IPS DF 4.7 (cell line): ENCODE results near the gene CENPP.
A peak's percentile ranks its signal among the peaks of the same experiment; 100 is the strongest.

Experiments used
- DNase-seq: peaks from one replicate; pipeline ENCODE4 v3.0.0-alpha.2; 2013; ENCODE audit warnings: low spot score; ENCODE audit errors: extremely low read depth

The CENPP gene

DNA sequence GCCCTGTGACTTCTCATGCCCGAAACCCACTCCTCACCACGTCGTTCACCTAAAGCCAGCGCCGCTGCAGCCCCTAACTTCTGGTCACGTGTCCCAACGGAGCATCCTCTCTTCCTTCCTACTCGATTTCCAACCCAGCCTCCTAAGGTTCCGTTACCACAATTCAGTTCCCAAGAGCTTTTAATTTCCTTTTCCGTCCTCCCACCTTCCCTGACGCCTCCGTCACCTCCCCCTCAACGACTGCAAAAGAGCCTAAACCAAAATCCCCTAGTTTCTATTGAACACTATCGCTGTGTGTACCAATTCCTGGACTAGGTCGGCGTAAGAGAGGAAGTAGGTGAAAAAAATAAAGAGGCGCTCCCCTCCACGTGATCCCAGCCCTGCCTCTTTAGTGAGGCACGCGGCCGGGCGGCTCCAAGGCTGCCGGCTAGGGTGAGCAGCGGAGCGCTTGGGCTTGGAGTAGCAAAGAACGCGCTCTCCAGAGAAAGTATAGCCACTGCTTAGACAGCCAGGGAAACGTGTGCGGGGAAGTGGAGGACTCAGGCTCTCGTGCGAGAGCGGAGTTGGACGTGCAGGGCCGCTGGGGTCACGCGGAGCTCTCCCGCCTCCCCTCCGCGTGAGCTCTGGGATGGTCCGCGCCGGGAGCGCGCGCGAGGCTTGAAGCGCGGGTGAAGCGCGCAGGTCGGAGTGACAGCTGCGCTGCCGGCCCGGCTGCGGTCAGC is at the start of gene CENPP, which contains the start of gene NOL8:
Gene CENPP, plus strand, starts transcription at position 685 of the 722 bp plus-strand sequence.
Gene NOL8, minus strand, starts transcription at position 82 of the 722 bp plus-strand sequence. CDS start 1,189 bp downstream, outside the sequence.
- peak; percentile 53 for DNase-seq

DNA sequence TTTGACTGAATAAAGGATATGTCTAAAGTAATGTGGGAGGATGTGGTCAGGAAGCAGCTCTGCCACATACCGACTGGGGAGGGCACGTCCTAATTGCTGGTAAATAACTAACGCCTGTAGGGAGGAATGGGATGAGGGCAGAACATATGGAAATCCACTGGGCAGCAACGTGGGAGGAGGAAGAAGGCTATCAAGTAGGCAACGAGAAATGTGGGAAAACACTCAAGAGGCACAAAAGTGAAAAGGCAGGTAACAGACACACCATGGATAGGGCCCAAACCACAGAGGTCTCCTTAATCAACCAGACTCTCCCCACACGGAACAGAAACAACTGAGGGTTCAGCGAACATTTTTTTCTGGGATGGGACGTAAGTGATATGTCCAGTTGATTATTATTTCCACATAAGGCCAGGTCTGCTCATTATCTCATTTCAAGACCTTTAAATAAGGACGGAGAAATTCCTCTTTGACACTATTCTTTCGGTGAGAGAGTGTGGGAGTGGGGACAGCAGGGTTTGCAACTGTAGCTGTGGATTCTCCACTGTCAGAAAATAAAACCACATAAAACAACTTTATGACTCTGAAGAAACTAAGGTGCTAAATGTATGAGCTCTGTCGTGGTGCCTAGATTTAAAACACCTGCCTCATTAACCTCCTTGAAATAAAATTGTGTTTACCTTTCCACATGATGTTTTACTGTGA is 49.3 kb upstream of the CENPP start:
- no peak for DNase-seq

DNA sequence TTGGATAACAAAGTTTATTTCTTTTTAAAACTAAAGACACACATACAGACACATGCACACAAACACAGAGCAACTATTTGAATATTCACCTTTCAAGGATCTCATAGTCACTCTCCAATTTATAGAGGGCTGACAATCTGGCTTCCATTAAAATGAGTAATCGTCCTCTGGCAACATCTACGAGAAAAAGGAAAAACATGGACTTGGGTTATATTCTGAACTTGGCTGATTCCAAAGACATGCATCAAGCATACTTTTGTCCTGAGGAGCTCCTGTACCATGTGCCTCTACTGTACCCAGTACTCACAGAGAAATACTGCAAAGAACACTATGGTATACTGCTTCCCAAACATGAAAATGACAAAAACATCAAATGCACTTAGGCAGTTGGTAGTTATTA is 47.6 kb upstream of the CENPP start:
- DNase-seq = no peak

DNA sequence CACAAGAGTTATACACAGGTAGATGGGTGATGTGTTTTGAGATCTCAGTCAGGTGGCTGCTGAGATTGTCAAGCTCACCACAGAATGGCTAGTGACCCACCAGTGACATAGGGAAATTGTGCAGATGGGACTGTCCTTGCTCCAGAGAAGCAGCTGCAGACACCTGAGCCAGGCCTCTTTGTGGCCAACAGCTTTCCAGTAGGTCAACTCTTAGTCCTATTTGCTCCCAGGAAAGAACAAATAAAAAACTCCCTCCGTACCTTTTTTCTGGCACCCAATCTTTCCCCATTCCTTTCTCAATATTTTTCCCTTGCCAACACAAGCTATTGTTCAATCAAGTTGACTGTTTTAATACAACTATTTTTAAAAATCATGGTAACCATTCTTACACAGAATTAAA is 46.5 kb upstream of the CENPP start:
- no peak for DNase-seq

DNA sequence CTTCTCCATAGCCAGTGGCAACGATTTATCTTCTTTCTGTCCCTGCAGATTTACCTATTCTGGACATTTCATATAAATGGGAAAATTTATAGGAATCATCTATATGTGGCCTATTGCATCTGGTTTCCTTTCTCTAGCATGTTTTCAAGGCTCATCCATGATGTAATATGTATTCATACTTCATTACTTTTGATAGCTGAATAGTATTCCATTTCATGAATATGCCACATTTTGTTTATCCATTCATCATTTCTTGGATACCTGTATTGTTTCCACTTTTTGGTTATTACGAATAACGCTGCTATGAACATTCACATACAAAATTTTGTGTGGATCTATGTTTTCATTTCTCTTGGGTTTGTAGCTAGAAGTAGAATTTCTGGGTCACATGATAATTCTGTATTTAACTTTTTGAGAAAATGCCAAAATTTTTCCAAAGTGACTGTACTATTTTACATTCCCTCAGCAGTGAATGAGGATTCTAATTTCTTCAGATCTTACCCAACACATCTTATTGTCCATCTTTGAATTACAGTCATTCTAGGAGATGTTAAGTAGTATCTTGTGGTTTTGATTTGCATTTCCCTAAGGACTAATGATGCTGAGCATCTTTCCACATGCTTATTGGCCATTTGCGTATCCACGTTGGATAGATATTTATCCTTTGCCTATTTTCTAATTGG is 35.9 kb upstream of the CENPP start:
- no peak for DNase-seq

DNA sequence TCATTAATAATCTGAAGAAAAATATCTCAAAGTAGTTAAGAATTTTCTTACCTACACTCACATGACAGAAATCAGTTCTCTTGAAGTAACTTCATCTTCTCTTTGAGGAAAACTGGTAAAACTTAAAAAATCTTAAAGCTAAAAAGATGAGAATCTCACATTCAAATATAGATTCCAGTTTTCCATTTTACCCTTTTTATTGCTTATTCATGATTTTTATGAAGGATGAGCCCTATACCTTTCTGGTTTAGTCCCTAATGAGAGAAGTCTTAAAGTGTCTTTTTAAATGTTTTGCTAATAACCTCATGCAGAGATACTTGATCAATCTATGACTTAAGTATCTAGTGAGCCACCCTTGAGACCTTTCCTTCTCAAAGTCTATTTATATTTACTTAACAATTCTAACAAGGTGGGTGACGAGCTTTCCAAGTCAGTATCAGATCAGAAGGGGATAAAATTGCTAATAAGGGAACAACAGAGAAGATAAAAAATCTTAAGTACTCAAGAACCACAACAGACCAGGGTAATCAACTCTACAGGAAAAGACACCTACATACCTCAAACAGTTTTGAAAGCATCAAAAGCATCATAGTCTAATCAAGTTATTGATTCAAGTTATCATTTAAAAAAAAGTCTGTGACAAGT is 34.8 kb upstream of the CENPP start:
- no peak for DNase-seq

DNA sequence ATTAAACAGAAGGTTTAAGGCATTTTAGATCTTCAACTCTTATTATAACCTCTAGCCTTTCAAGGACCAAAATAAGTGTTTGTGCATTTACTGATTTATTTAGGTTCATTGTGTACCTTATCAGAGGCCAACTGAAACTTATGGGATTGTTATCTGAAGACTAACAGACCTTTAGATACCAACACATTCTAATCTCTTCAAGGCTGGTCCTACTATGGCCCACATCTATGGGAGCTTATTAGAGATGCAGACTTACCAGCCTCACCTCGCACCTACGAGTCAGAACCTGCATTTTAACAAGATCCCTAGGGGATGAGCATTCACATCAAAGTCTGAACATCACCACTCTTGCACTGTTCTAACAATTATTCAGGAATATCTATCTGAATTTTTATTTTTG is 34.2 kb upstream of the CENPP start:
- no peak for DNase-seq

DNA sequence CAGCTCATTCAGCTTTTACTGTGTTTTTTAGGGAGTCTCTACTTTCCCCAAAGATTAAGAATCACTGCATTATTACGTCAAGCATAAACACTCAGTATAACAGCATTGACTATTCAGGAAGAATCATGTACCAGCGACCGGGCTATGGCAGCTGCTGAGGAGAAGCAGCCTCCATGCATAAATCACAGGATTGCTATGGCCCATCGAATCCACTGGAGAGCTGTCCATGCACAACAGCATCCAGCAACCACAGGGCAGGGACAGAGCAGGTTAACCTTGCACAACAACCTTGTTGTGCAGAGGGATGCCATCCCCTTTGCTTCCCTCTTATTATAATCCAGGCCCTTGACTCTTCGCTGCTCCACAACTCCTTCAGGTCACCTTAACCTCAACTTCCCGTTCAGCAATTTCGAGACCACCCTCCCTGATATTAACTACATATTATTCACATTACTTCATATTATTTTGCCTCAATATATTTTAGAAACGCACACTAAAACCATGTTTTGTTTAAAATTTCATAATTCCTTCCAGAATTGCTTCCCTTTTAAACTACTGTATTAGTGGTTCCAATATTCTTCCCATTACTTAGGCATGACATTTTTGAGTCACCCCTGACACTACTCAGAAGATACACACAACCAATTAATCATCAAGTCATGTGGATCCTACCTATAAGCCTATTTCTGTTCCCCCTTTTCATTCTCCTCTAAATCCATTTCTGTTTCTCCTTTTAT is 33.2 kb upstream of the CENPP start:
- no peak for DNase-seq

DNA sequence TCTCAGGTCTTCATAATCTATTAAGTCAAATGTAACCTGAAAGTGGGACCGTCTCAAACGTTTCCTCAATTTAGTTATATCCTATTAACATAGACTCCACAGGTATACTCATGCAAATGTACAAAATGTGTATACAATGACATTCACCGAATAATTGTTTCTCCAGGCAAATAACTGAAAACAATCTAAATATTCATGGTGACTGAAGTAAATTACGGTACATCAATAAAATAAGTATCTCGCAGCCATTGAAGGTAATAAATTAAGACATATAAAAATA is 32.7 kb upstream of the CENPP start:
- DNase-seq = no peak

DNA sequence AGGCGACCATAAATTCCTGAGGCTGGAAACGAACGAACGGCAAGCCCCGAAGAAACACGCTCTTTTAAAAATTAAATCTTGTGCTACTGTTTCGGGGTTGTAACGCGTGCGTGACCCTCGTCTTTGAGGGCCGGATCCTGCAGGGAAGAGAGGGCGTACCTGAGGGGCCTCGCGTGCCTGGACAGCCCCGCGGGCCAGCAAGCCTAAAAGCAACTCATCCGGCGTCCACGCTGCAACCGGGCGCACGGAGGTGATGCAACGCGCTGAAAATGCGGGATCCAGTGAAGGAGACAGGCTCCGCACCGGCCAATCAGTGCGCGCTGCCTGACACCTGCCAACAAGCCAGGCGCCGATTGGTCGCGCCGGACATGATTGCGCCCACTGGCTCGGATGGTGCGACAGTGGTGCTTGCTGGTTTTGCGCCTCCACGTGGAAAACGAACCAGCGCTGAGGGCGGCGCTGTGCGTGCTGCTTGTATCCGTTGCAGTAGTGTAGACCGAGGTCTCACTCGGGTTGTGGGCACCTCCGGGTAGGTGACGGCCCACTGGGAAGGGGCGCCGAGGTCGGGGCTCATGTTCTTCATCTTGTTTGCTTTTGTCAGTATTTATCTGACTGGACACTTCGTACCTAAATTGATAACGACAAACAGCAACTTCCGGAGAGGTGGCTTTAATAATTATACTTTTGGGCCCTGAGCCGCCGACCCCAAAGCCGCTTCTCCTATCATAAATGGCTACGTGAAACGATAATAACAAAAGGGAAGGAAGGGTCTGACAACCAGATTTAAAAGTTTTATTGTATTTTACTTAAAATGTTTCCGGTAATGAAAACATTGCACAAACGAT is 32.1 kb upstream of the CENPP start, which contains the start of gene IARS1:
Gene IARS1, minus strand, starts transcription at position 246 of the 845 bp plus-strand sequence. CDS start 4,278 bp downstream, outside the sequence.
- DNase-seq = peak; percentile 92

DNA sequence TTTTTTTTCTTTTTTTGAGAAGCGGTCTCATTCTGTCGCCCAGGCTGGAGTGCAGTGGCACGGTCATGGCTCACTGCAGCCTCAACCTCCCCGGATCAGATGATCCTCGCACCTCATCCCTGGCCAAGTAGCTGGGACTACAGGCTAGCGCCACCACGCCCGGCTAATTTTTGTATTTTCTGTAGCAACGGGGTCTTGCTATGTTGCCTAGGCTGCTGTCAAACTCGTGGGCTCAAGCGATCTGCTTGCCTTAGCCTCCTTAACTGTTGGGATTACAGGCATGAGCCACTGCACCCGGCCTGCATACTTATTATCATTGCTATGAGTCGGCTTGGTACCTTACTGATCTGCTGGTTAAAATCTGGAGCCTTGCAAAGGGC is 31.5 kb upstream of the CENPP start:
- DNase-seq = no peak

DNA sequence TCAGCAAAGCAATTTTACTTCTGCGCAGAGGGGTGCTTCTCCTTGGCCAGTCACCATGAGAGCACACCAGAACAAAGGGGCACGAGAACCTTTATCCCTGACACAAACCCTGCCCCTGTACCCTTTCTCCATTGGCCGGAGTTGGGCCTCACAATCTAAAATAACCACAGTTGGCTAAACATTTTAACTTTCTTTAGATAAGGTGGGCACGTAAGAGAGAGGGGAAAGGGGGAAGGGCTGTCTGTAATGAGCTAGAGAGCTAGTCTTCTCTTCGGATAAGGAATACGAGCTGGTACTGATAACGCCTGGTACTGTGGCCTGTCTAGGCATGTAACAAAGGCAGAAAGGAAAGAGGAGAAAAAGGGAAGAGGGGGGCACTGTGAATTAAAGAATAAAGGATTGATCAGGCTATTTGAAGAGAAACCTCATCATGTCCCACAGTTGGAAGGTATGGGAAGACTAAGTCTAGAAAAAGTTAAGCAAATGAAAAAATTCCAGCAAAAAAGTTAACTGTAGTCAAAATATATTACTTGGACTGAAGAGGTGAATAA is 30.4 kb upstream of the CENPP start:
- DNase-seq = no peak

DNA sequence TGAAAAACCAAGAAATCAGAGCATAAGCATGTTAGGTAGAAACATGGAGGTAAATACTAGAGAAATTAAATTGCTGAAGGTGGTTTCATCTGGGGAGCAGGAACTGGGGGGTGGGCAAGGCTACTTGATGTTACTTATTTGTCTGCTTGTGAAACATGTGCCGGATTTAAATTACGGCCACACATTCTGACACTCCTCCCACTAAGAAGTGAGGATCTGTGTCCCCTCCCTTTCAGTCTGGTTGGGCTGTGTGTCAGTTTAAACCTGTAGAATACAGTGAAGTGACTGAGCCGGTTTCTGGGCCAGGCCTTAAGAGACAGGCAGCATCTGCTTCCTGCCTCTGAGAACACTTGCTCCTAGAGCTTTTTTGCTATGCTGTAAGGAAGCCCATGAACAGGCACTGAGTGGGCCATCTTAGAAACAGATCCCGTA is 29.9 kb upstream of the CENPP start:
- DNase-seq = no peak

DNA sequence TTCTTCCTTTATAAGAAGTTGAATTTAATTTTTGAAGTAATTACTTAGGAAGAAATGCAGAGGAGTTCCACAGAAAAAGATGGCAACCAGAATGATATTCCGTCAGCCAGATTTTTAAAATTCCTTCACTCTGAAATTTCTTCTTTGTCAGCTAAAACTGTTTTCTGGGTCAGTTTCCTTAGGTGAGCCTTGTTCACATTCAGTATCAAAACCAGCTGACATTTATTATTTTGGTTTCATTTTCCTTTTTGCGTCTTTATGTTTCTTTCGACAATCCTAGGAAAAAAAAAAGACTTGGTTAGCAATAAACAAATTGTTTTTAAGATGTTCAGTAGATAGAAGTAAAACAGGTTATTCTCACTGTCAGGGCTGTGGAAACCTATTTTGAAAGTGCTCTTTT is 28.1 kb upstream of the CENPP start:
- DNase-seq = no peak

DNA sequence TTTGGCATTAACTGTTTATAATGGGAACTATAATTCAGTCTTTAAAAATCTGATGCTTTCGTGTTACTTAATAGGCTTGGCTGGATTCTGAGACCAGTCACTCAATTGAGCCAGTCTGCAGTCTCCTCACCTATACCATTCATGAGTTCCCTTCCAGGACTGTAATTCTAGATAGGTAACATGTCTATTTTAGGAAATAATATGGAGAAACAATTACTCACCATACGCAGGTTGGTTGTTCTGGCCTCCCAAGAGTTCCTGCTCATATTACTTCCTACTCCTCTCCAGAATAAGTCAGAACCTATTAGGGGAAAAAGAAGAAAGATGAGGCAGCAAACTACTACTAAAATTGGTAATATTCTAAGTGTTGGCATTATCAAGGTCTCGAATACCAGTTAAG is 27.7 kb upstream of the CENPP start:
- no peak for DNase-seq

DNA sequence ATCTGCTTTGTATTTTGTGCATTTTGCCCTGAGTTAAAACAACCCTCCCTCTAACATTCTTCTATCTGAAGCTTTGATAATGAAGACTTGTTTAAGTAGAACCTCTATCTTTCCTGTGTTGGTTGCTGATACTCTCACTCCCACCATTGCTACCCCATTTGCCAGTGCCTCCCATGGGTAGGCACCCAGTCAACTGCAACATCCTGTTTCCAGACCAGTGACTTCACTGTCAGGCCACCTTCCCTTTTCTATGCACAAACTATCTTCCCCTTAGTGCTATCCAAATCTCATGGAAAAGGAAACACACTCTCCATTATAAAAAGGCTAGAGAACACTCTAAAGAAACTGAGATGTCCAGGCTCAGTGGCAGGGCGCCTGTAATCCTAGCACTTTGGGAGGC is 26.6 kb upstream of the CENPP start:
- no peak for DNase-seq

DNA sequence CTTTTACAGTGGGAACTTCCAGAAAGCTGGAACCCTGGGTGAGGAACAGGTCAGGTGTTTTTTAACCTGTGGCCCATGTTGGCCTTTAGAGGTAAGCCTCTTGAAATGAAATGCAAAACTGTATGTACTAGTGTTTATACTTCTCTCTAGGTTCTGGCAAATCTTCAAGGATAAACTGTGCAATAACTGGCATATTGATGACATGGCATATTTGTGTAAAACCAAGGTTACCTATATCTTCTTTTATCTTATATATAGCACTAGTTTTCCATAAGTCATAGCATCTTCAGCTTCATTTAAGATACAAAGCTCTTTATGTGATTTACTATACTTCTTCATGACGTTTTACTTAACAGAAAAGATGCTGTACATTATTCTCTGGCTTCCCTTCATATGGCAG is 24.8 kb upstream of the CENPP start:
- DNase-seq = no peak

DNA sequence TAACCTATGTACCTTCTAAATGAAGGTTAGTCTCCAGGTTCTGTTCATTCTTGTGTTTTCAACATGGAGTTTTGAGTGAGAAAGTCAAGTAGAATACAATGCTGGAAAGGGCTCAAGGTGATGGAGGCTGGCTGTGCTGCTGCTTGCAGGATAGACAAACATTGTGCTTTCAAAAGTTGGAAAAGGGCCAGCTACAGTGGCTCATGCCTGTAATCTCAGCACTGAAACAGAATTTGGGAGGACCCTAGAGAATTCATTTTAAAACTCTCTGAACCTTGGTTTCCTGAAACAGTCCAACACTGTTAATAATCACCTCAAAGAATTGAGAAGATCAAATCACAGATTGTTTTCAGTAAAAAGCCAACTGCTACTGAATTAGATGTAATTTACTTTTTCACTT is 16.9 kb upstream of the CENPP start:
- DNase-seq = no peak

DNA sequence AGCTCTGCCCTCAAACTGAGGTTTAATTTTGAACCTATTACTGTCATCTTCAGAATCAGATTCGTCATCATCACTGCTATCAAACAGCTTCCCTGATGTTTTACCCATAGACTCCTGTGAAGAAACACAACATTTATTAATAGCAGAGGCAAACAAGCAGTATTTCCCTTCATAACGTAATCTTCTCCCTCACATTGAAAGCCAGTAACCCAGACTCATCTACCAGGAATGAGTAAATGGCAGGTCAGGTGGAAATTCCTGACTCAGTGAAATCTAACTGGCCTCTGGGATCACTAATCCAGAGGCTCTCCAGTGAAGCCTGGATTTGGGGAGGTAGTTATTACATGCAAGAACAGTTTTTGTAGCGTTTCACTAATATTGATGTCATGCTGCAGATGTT is 15.2 kb upstream of the CENPP start:
- no peak for DNase-seq
